ENCODE data around the gene PEAK1. TPM values are rescaled to one million over a fixed set of nuclear protein-coding genes. Genes with fewer than 3 reads are reported as not detected.

PEAK1 gene
- polyA plus RNA-seq, 1 experiment = 40.7 TPM

- Histone ChIP-seq H3K36me3 (ENCODE audit: control insufficient read depth, insufficient read depth, low read length) (no peaks in the 10 kb centered on the region), H3K27me3 (ENCODE audit: control insufficient read depth, insufficient read depth, low read length) (no peaks in the 10 kb centered on the region), H3K4me3 (ENCODE audit: low read depth, low read length) (no peak overlapping the region)
- CTCF ChIA-PET = interaction anchor here (1.7 kb wide), 1 partner anchor 12 kb away, joined by 4 read pairs; no protein-coding TSS in a partner anchor
- TF ChIP-seq CTCF (IDR thresholded peaks at IDR 0.05; ENCODE audit: insufficient read depth, low read depth, low read length) = no peak
- POLR2A ChIA-PET = no interaction called here
- no peak for DNase-seq (ENCODE audit: low read depth)
Measured at GRCh38 chr15:77352887-77353286, 67.0 kb downstream of the PEAK1 start.

- ChIA-PET POLR2A (no interaction called here), CTCF (interaction anchor here (0.6 kb wide), 1 partner anchor 8 kb away, joined by 3 read pairs; no protein-coding TSS in a partner anchor)
- no peak for DNase-seq (ENCODE audit: low read depth)
- H3K27me3 ChIP-seq (ENCODE audit: control insufficient read depth, insufficient read depth, low read length) = no peaks in the 10 kb centered on the region
- H3K36me3 ChIP-seq (ENCODE audit: control insufficient read depth, insufficient read depth, low read length) = no peaks in the 10 kb centered on the region
- TF ChIP-seq CTCF (IDR thresholded peaks at IDR 0.05; ENCODE audit: insufficient read depth, low read depth, low read length) = no peak
- H3K4me3 ChIP-seq (ENCODE audit: low read depth, low read length) = no peak overlapping the region
Measured at GRCh38 chr15:77350792-77351191, 69.1 kb downstream of the PEAK1 start.

- TF ChIP-seq CTCF (IDR thresholded peaks at IDR 0.05; ENCODE audit: insufficient read depth, low read depth, low read length) = no peak
- H3K36me3 ChIP-seq (ENCODE audit: control insufficient read depth, insufficient read depth, low read length) = no peaks in the 10 kb centered on the region
- H3K4me3 ChIP-seq (ENCODE audit: low read depth, low read length) = no peak overlapping the region
- ChIA-PET POLR2A (no interaction called here), CTCF (interaction anchor here (0.6 to 1.2 kb wide), 2 partner anchors 193 to 1014 kb away, joined by 3 read pairs; no protein-coding TSS in a partner anchor)
- no peaks in the 10 kb centered on the region for H3K27me3 ChIP-seq (ENCODE audit: control insufficient read depth, insufficient read depth, low read length)
- no peak for DNase-seq (ENCODE audit: low read depth)
Measured at GRCh38 chr15:77349666-77350065, 70.2 kb downstream of the PEAK1 start.

GRCh38 chr15:77348511-77348910 is 71.4 kb downstream of the PEAK1 start:
- ChIA-PET POLR2A (no interaction called here), CTCF (no interaction called here)
- Histone ChIP-seq H3K36me3 (ENCODE audit: control insufficient read depth, insufficient read depth, low read length) (no peaks in the 10 kb centered on the region), H3K27me3 (ENCODE audit: control insufficient read depth, insufficient read depth, low read length) (no peaks in the 10 kb centered on the region), H3K4me3 (ENCODE audit: low read depth, low read length) (no peak overlapping the region)
- no peak for DNase-seq (ENCODE audit: low read depth)
- no peak for TF ChIP-seq CTCF (IDR thresholded peaks at IDR 0.05; ENCODE audit: insufficient read depth, low read depth, low read length)

- Histone ChIP-seq H3K4me3 (ENCODE audit: low read depth, low read length) (no peak overlapping the region), H3K27me3 (ENCODE audit: control insufficient read depth, insufficient read depth, low read length) (no peaks in the 10 kb centered on the region), H3K36me3 (ENCODE audit: control insufficient read depth, insufficient read depth, low read length) (no peaks in the 10 kb centered on the region)
- CTCF ChIA-PET = no interaction called here
- POLR2A ChIA-PET = no interaction called here
- no peak for DNase-seq (ENCODE audit: low read depth)
- no peak for TF ChIP-seq CTCF (IDR thresholded peaks at IDR 0.05; ENCODE audit: insufficient read depth, low read depth, low read length)
Measured at GRCh38 chr15:77347197-77347596, 72.7 kb downstream of the PEAK1 start.
